HCT116 (cell line): ENCODE results near the gene KCTD14.

Source experiments
- ATF3 ChIP-seq: IDR thresholded peaks from 2 replicates; pipeline ENCODE4 v1.6.1; 2012
- CEBPB ChIP-seq: IDR thresholded peaks from 2 replicates; pipeline ENCODE4 v1.6.1; 2012; ENCODE audit warnings: low read depth
- ELF1 ChIP-seq: IDR thresholded peaks from 2 replicates; pipeline ENCODE4 v1.6.1; 2012; ENCODE audit warnings: low read depth, borderline replicate concordance
- EZH2 ChIP-seq: fragments of 200-600 bp; sonication (generic); IDR thresholded peaks from 2 replicates; pipeline ENCODE4 v1.6.1; 2017; ENCODE audit warnings: antibody characterized with exemption, mixed run types
- EZH2phosphoT487 ChIP-seq: fragments of 200-600 bp; IDR thresholded peaks from 2 replicates; pipeline ENCODE4 v1.6.1; 2018; ENCODE audit warnings: antibody characterized with exemption, borderline replicate concordance
- POLR2A ChIP-seq: IDR thresholded peaks from 2 replicates; pipeline ENCODE4 v1.7.0; 2011; ENCODE audit warnings: borderline replicate concordance; ENCODE audit not compliant: insufficient read depth, insufficient read length; ENCODE audit errors: extremely low read depth
- POLR2AphosphoS5 ChIP-seq: IDR thresholded peaks from 2 replicates; pipeline ENCODE4 v1.6.1; 2011; ENCODE audit warnings: mild to moderate bottlenecking, low read depth, low read length, moderate library complexity
- RAD21 ChIP-seq: IDR thresholded peaks from 2 replicates; pipeline ENCODE4 v1.6.1; 2012; ENCODE audit warnings: low read depth, mild to moderate bottlenecking
- SIN3A ChIP-seq: IDR thresholded peaks from 2 replicates; pipeline ENCODE4 v1.6.1; 2012; ENCODE audit warnings: low read depth
- SP1 ChIP-seq: IDR thresholded peaks from 2 replicates; pipeline ENCODE4 v1.6.1; 2012; ENCODE audit warnings: low read depth
- TCF7L2 ChIP-seq: IDR thresholded peaks from 2 replicates; pipeline ENCODE4 v1.7.0; 2011; ENCODE audit warnings: borderline replicate concordance, inconsistent platforms; ENCODE audit not compliant: insufficient read depth, insufficient read length; ENCODE audit errors: extremely low read depth
- ZNF274 ChIP-seq: fragments of 200-500 bp; sonication (Bioruptor generic); IDR thresholded peaks from 2 replicates; pipeline ENCODE4 v1.6.1; 2014; ENCODE audit warnings: mild to moderate bottlenecking, low read depth, low read length, inconsistent platforms
- TF ChIP-seq, protein P1 (sequence below), 3 experiments: fragments of 200-600 bp in 1 of 3; sonication (generic) in 1 of 3; IDR thresholded peaks in 2 of 3; conservative IDR thresholded peaks in 1 of 3; 2 replicates each; pipeline ENCODE4 v1.5.1; 2012 to 2017; ENCODE audit warnings: low read depth in 2 of 3, low read length in 2 of 3, antibody characterized with exemption in 1 of 3, borderline replicate concordance in 1 of 3, control low read depth in 1 of 3, mild to moderate bottlenecking in 1 of 3, mixed read lengths in 1 of 3, mixed run types in 1 of 3, moderate library complexity in 1 of 3; ENCODE audit not compliant: insufficient read depth in 1 of 3
- TF ChIP-seq, protein P2 (sequence below): IDR thresholded peaks from 2 replicates; pipeline ENCODE4 v1.6.1; 2012

- no peak for TF ChIP-seq POLR2A
- TF ChIP-seq, protein P1, sequence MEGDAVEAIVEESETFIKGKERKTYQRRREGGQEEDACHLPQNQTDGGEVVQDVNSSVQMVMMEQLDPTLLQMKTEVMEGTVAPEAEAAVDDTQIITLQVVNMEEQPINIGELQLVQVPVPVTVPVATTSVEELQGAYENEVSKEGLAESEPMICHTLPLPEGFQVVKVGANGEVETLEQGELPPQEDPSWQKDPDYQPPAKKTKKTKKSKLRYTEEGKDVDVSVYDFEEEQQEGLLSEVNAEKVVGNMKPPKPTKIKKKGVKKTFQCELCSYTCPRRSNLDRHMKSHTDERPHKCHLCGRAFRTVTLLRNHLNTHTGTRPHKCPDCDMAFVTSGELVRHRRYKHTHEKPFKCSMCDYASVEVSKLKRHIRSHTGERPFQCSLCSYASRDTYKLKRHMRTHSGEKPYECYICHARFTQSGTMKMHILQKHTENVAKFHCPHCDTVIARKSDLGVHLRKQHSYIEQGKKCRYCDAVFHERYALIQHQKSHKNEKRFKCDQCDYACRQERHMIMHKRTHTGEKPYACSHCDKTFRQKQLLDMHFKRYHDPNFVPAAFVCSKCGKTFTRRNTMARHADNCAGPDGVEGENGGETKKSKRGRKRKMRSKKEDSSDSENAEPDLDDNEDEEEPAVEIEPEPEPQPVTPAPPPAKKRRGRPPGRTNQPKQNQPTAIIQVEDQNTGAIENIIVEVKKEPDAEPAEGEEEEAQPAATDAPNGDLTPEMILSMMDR (IDR thresholded peaks at IDR 0.05 in 2 of 3, conservative IDR thresholded peaks at IDR 0.05 in 1 of 3; ENCODE audit: borderline replicate concordance in 1 of 3, insufficient read depth in 1 of 3, low read depth in 2 of 3, low read length in 2 of 3), result no peak
- no peak for TF ChIP-seq POLR2AphosphoS5
- TF ChIP-seq EZH2phosphoT487, result no peak
- no peak for TF ChIP-seq EZH2
- TF ChIP-seq, protein P2, sequence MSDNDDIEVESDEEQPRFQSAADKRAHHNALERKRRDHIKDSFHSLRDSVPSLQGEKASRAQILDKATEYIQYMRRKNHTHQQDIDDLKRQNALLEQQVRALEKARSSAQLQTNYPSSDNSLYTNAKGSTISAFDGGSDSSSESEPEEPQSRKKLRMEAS, result no peak
- TF ChIP-seq RAD21, result no peak
- no peak for TF ChIP-seq SP1
- no peak for TF ChIP-seq ATF3
- no peak for TF ChIP-seq ELF1
- no peak for TF ChIP-seq ZNF274
- no peak for TF ChIP-seq CEBPB
- no peak for TF ChIP-seq TCF7L2
- TF ChIP-seq SIN3A, result no peak
These were observed 46.4 kb upstream of the KCTD14 start for GRCh38 chr11:78069465-78069864.
